ENCODE data around the gene PLEKHM1. TPM values are rescaled to one million over a fixed set of nuclear protein-coding genes. Genes with fewer than 3 reads are reported as not detected.
A peak's percentile ranks its signal among the peaks of the same experiment; 100 is the strongest.
"Not testable (repeated sequence)": the region's sequence is repeated elsewhere in the genome, so short reads cannot be mapped to it uniquely, and the experiment has no call there.

The PLEKHM1 gene
- total and polyA plus RNA-seq, 2 of the 4 experiments (the other 2 are of a cell fraction), result 4.7 to 16.4 TPM

DNA sequence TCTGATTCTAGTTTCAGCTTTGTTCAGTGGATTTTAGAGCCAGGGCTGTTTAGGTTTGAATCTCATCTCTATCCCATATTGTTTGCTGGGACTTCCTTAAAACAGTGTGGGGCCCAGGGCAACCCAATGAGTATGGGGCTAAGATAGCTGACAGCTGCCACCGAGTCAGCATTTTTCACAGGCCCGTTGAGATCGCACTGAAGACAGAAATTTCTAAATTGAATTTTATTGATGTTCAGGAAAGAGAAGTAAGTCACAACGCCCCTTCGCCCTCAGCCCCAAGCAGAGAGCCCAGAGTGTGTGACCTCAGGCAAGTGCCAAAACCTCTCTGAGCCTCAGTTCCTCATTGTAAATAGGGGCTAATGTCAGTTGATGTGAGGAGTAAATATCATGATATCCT lies 4.0 kb upstream of the PLEKHM1 start:
- dilution Hi-C loops (cut with HindIII; ENCODE audit: low sequenced_read_pairs, unreplicated experiment); H3K4me2 ChIP-seq (ENCODE audit: low read depth, low read length); DNase-seq; H3K56ac ChIP-seq (ENCODE audit: extremely low read depth, insufficient read depth, low read length); H3K36me3 ChIP-seq (ENCODE audit: control insufficient read depth, insufficient read depth, low read length); H3K14ac ChIP-seq (replicated peaks; ENCODE audit: low read depth, low read length); POLR2A ChIA-PET (ENCODE audit: unreplicated experiment); H3K27ac ChIP-seq (ENCODE audit: insufficient read depth, low read length); H4K20me1 ChIP-seq (ENCODE audit: insufficient read depth, low read length); H3K27me3 ChIP-seq (ENCODE audit: control insufficient read depth, insufficient read depth, low read length); H2BK20ac ChIP-seq (ENCODE audit: low read depth, low read length); H4K5ac ChIP-seq (ENCODE audit: low read depth, low read length); H3K9ac ChIP-seq (ENCODE audit: low read depth, low read length); in situ Hi-C loops (cut with MboI; ENCODE audit: low sequenced_read_pairs); BruUV-seq (replicated peaks); H3K4ac ChIP-seq (ENCODE audit: low read depth, low read length); ATAC-seq (ENCODE audit: low read depth); H4K91ac ChIP-seq (ENCODE audit: insufficient read depth, low read depth, low read length); H2BK15ac ChIP-seq (ENCODE audit: low read depth, low read length); H3K4me3 ChIP-seq (ENCODE audit: insufficient read depth, low read depth, low read length); H2BK5ac ChIP-seq (ENCODE audit: low read depth, low read length, poor library complexity, severe bottlenecking); H3K18ac ChIP-seq (ENCODE audit: low read depth, low read length); H2AK5ac ChIP-seq (ENCODE audit: low read depth, low read length); CTCF ChIA-PET; H3K9me1 ChIP-seq (ENCODE audit: insufficient read depth, low read length); H4K8ac ChIP-seq (ENCODE audit: low read depth in 2 of 2, low read length in 2 of 2); H3K79me1 ChIP-seq (ENCODE audit: low read depth in 1 of 2, low read length in 2 of 2); H2AFZ ChIP-seq (replicated peaks; ENCODE audit: low read length, poor library complexity); H2AK9ac ChIP-seq (replicated peaks; ENCODE audit: low read depth, low read length, poor library complexity); H3K9me3 ChIP-seq (ENCODE audit: control insufficient read depth, insufficient read depth, low read length); intact Hi-C loops (cut with micrococcal nuclease); H3K4me1 ChIP-seq (ENCODE audit: control insufficient read depth, insufficient read depth, low read length); H3K23ac ChIP-seq (ENCODE audit: low read depth, low read length); H2BK120ac ChIP-seq (ENCODE audit: low read depth, low read length): not testable (repeated sequence)
- peak; percentile 52 for TF ChIP-seq MAFK (IDR thresholded peaks at IDR 0.05; ENCODE audit: low read depth, low read length)
- WGBS, 2 experiments (ENCODE audit: extremely low coverage in 2 of 2, insufficient read length in 1 of 2), result no CpG with 5 or more reads among the region's 5 CpGs

- H3K9ac ChIP-seq (ENCODE audit: low read depth, low read length); intact Hi-C loops (cut with micrococcal nuclease); H2AFZ ChIP-seq (replicated peaks; ENCODE audit: low read length, poor library complexity); H3K4ac ChIP-seq (ENCODE audit: low read depth, low read length); H2BK15ac ChIP-seq (ENCODE audit: low read depth, low read length); H4K91ac ChIP-seq (ENCODE audit: insufficient read depth, low read depth, low read length); H3K4me1 ChIP-seq (ENCODE audit: control insufficient read depth, insufficient read depth, low read length); POLR2A ChIA-PET (ENCODE audit: unreplicated experiment); H3K4me2 ChIP-seq (ENCODE audit: low read depth, low read length); BruUV-seq (replicated peaks); H3K9me3 ChIP-seq (ENCODE audit: control insufficient read depth, insufficient read depth, low read length); H4K8ac ChIP-seq (ENCODE audit: low read depth in 2 of 2, low read length in 2 of 2); H2BK120ac ChIP-seq (ENCODE audit: low read depth, low read length); ATAC-seq (ENCODE audit: low read depth); H4K20me1 ChIP-seq (ENCODE audit: insufficient read depth, low read length); H2AK5ac ChIP-seq (ENCODE audit: low read depth, low read length); DNase-seq; H3K14ac ChIP-seq (replicated peaks; ENCODE audit: low read depth, low read length); H3K36me3 ChIP-seq (ENCODE audit: control insufficient read depth, insufficient read depth, low read length); H2BK20ac ChIP-seq (ENCODE audit: low read depth, low read length); H3K18ac ChIP-seq (ENCODE audit: low read depth, low read length); H3K56ac ChIP-seq (ENCODE audit: extremely low read depth, insufficient read depth, low read length); H3K9me1 ChIP-seq (ENCODE audit: insufficient read depth, low read length); H2AK9ac ChIP-seq (replicated peaks; ENCODE audit: low read depth, low read length, poor library complexity); in situ Hi-C loops (cut with MboI; ENCODE audit: low sequenced_read_pairs); H2BK5ac ChIP-seq (ENCODE audit: low read depth, low read length, poor library complexity, severe bottlenecking); CTCF ChIA-PET; H4K5ac ChIP-seq (ENCODE audit: low read depth, low read length); H3K27ac ChIP-seq (ENCODE audit: insufficient read depth, low read length); H3K23ac ChIP-seq (ENCODE audit: low read depth, low read length); dilution Hi-C loops (cut with HindIII; ENCODE audit: low sequenced_read_pairs, unreplicated experiment); H3K4me3 ChIP-seq (ENCODE audit: insufficient read depth, low read depth, low read length); H3K27me3 ChIP-seq (ENCODE audit: control insufficient read depth, insufficient read depth, low read length): not testable (repeated sequence)
- peaks cover 0 to 18% of the 10 kb centered on the region in 2 experiments; a peak in 2 of 4 replicates for H3K79me1 ChIP-seq (ENCODE audit: low read depth in 1 of 2, low read length in 2 of 2)
- no CpG with 5 or more reads among the region's 4 CpGs for WGBS, 2 experiments (ENCODE audit: extremely low coverage in 2 of 2, insufficient read length in 1 of 2)
Measured at GRCh38 chr17:45492156-45492555, 1.6 kb upstream of the PLEKHM1 start.
